ENCODE results near the gene RASSF7. TPM values are rescaled to one million over a fixed set of nuclear protein-coding genes. Genes with fewer than 3 reads are reported as not detected.
"Not testable (repeated sequence)": the region's sequence is repeated elsewhere in the genome, so short reads cannot be mapped to it uniquely, and the experiment has no call there.

The RASSF7 gene, protein sequence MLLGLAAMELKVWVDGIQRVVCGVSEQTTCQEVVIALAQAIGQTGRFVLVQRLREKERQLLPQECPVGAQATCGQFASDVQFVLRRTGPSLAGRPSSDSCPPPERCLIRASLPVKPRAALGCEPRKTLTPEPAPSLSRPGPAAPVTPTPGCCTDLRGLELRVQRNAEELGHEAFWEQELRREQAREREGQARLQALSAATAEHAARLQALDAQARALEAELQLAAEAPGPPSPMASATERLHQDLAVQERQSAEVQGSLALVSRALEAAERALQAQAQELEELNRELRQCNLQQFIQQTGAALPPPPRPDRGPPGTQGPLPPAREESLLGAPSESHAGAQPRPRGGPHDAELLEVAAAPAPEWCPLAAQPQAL
- total RNA-seq (2014; rRNA removed; shearing (Covaris generic)), result 28.2 and 37.0 TPM in 2 replicates

DNA sequence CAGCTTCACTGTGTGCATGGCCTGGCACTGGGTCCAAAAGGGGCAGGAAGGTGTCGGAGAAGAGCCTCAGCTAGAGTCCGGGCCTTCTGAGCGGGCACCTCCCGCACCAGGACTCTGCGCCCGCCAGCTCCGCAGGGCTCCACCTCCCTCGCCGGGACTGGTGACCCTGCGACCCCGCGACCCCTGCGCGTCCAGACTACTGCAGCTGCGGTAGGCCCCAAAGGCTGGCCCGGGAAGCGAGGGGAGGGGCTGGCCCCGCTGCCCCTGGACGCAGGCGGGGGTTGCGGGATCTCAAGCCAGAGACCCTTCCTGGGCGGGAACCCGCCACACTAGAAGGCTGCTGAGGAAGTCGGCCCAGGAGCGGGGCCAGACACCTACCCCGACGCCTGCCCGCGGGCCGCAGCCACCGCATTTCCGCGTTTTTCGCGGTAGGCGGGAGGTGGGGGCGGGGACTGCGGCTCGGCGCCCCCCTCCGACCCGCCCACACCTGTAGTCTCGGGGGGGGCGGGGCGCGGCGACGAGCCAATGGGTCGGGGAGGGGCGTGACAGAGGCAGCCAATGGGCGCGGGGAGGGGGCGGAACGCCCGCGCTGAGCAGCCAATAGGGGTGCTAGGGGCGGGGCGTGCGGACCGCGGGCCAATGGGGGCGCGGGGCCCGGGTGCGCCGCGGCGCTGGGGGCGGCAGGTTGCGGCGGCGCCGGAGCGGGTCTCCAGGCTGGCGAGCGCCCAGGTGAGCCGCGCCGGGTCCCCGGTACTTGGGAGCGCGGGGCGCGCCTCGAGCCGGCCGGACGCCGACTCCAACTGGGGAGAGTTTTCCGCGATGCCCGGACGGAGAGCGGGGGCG lies at the start of gene RASSF7, which contains the start of gene LMNTD2:
Gene RASSF7, plus strand, starts transcription at position 666 of the 843 bp plus-strand sequence. CDS start 799 bp downstream, outside the sequence.
Gene LMNTD2, minus strand, starts transcription at position 434 of the 843 bp plus-strand sequence. Its CDS starts 22 bp downstream, at position 412.
- H3K27me3 ChIP-seq (ENCODE audit: control insufficient read depth, insufficient read depth, low read length), result peaks cover 37% of the 10 kb centered on the region
- H3K4me3 ChIP-seq (ENCODE audit: insufficient read depth, low read depth, low read length), result peak within 1 kb of the TSS; percentile 77
- peak; percentile 100 for DNase-seq
- H3K36me3 ChIP-seq (replicated peaks; ENCODE audit: control insufficient read depth, insufficient read depth, low read length), result no peaks in the 10 kb centered on the region; the same call in 1 of the 2 replicates

- Histone ChIP-seq H3K4me3 (ENCODE audit: insufficient read depth, low read depth, low read length) (no peak overlapping the region), H3K36me3 (replicated peaks; ENCODE audit: control insufficient read depth, insufficient read depth, low read length) (peaks cover 2% of the 10 kb centered on the region), H3K27me3 (ENCODE audit: control insufficient read depth, insufficient read depth, low read length) (no peaks in the 10 kb centered on the region)
- DNase-seq, result no peak
These were observed 47.8 kb upstream of the RASSF7 start for GRCh38 chr11:512761-513595.

DNA sequence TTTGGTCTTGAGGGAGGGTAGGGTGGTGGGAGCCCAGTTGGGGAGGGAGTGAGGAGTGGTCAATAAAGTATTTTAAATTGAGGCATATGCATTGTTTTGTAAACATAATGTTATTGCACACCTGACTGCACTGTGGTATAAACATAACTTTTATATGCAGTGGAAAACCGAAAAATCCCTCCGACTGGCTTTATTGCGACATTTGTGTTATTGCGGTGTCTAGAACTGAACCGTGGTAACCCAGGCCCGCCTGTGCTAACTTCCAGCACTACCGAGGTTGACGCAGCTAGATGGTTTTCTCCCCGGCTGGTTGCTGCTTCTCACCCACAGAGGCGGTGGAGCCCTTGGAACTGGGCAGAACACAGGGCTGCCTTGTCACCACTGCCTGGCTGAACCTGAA lies 46.2 kb upstream of the RASSF7 start:
- DNase-seq, result no peak
- no peaks in the 10 kb centered on the region for H3K27me3 ChIP-seq (ENCODE audit: control insufficient read depth, insufficient read depth, low read length)
- no peak overlapping the region for H3K4me3 ChIP-seq (ENCODE audit: insufficient read depth, low read depth, low read length)
- H3K36me3 ChIP-seq (replicated peaks; ENCODE audit: control insufficient read depth, insufficient read depth, low read length), result peaks cover 2% of the 10 kb centered on the region

- Histone ChIP-seq H3K36me3 (replicated peaks; ENCODE audit: control insufficient read depth, insufficient read depth, low read length) (no peaks in the 10 kb centered on the region), H3K27me3 (ENCODE audit: control insufficient read depth, insufficient read depth, low read length) (no peaks in the 10 kb centered on the region), H3K4me3 (ENCODE audit: insufficient read depth, low read depth, low read length) (no peak overlapping the region)
- DNase-seq, result no peak
These were observed 45.6 kb upstream of the RASSF7 start for GRCh38 chr11:515131-515530.

- no peaks in the 10 kb centered on the region for H3K27me3 ChIP-seq (ENCODE audit: control insufficient read depth, insufficient read depth, low read length)
- no peak for DNase-seq
- H3K36me3 ChIP-seq (replicated peaks; ENCODE audit: control insufficient read depth, insufficient read depth, low read length), result no peaks in the 10 kb centered on the region
- no peak overlapping the region for H3K4me3 ChIP-seq (ENCODE audit: insufficient read depth, low read depth, low read length)
These were observed 44.4 kb upstream of the RASSF7 start for GRCh38 chr11:516400-516799.

DNA sequence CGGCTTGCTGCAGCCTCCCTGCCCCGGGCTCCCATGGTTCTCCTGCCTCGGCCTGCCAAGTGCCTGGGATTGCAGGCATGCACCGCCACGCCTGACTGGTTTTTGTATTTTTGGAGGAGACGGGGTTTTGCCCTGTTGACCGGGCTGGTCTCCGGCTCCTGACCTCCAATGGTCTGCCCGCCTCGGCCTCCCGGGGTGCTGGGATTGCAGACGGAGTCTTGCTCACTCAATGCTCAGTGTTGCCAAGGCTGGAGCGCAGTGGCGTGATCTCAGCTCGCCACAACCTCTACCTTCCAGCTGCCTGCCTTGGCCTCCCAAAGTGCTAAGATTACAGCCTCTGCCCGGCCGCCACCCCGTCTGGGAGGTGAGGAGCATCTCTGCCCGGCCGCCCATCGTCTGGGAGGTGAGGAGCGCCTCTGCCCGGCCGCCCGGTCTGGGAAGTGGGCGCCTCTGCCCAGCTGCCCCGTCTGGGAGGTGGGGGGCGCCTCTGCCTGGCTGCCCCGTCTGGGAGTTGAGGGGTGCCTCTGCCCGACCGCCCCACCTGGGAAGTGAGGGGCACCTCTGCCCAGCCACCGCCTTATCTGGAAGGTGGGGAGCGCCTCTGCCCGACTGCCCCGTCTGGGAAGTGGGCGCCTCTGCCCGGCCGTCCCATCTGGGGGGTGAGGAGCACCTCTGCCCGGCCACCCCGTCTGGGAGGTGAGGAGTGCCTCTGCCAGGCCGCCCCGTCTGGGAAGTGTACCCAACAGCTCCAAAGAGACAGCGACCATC lies 43.7 kb upstream of the RASSF7 start:
- H3K27me3 ChIP-seq (ENCODE audit: control insufficient read depth, insufficient read depth, low read length); H3K36me3 ChIP-seq (replicated peaks; ENCODE audit: control insufficient read depth, insufficient read depth, low read length); DNase-seq; H3K4me3 ChIP-seq (ENCODE audit: insufficient read depth, low read depth, low read length): not testable (repeated sequence)

DNA sequence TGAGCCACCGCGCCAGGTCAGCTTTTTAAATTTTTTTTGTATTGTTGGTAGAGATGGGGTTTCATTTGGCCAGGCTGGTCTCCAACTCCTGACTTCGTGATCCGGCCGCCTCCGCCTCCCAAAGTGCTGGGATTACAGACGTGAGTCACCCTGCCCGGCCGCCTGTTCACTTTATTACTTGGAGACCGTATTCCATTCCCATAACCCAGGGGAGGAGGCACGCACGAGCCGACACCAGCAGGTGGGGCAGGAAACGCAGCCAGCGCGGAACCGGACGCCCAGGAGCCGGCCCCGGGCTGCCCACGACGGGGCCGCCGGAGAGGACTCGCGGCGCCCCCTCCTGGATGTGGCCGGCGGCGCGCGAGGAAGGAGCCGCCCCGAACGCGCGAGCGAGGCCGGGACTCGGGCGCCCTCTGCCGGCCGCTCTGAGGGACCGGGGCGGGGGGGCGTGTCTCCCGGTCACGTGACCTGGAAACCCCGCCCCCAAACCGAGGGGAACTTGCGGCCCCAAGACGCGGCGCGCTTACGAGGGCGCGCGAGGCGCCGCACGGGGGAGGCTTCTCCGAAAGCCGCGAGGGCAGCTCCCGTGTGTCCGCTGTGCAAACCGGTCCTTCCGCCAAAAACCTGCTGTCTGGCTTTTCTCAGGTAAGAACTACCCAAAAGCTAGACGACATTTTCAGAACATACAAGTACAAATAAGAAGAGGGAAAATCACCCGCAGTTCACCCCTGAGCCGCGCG lies 42.1 kb upstream of the RASSF7 start:
- H3K4me3 ChIP-seq (ENCODE audit: insufficient read depth, low read depth, low read length), result peak overlapping the region; percentile 8; the same call in 1 of the 2 replicates
- no peaks in the 10 kb centered on the region for H3K36me3 ChIP-seq (replicated peaks; ENCODE audit: control insufficient read depth, insufficient read depth, low read length)
- peak; percentile 99 for DNase-seq
- no peaks in the 10 kb centered on the region for H3K27me3 ChIP-seq (ENCODE audit: control insufficient read depth, insufficient read depth, low read length)

DNA sequence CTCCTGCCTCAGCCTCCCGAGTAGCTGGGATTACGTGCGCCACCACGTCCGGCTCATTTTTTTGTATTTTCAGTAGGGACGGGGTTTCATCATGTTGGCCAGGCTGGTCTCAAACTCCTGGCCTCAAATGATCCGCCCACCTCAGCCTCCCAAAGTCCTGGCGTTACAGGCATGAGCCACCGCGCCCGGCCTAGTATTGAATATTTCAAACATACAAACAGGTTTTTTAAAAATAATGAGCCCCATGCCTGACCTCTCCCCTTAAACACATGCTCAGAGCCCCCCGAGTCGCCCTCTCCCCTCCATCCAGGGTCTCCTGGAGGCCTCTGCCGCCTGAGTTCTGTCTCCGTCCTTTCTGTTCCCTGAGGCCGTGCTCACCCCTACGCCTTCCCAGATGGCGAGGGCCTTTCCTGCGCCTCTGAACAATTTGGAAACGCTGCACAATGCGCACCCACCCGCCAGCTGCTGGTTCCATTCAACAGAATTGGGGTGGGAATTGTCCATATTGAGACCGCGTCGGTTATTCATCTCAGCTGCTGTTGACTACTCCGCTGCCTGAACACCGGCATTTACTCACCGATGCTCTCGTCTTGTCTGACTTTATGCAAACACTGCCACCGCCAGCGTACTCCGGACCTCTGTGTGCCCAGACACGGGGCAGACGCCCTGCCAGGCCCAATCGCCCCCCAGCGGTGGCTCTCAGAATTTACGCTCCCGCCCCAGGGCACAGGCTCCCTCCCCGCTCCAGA lies 40.2 kb upstream of the RASSF7 start:
- DNase-seq, result peak; percentile 71
- Histone ChIP-seq H3K4me3 (ENCODE audit: insufficient read depth, low read depth, low read length) (no peak overlapping the region), H3K36me3 (replicated peaks; ENCODE audit: control insufficient read depth, insufficient read depth, low read length) (no peaks in the 10 kb centered on the region), H3K27me3 (ENCODE audit: control insufficient read depth, insufficient read depth, low read length) (no peaks in the 10 kb centered on the region)

- Histone ChIP-seq H3K4me3 (ENCODE audit: insufficient read depth, low read depth, low read length) (no peak overlapping the region), H3K36me3 (replicated peaks; ENCODE audit: control insufficient read depth, insufficient read depth, low read length) (no peaks in the 10 kb centered on the region), H3K27me3 (ENCODE audit: control insufficient read depth, insufficient read depth, low read length) (no peaks in the 10 kb centered on the region)
- no peak for DNase-seq
These were observed 39.5 kb upstream of the RASSF7 start for GRCh38 chr11:521177-521688.

- H3K4me3 ChIP-seq (ENCODE audit: insufficient read depth, low read depth, low read length), result no peak overlapping the region
- peak; percentile 48 for DNase-seq
These were observed 34.6 kb upstream of the RASSF7 start for GRCh38 chr11:526192-526591.

DNA sequence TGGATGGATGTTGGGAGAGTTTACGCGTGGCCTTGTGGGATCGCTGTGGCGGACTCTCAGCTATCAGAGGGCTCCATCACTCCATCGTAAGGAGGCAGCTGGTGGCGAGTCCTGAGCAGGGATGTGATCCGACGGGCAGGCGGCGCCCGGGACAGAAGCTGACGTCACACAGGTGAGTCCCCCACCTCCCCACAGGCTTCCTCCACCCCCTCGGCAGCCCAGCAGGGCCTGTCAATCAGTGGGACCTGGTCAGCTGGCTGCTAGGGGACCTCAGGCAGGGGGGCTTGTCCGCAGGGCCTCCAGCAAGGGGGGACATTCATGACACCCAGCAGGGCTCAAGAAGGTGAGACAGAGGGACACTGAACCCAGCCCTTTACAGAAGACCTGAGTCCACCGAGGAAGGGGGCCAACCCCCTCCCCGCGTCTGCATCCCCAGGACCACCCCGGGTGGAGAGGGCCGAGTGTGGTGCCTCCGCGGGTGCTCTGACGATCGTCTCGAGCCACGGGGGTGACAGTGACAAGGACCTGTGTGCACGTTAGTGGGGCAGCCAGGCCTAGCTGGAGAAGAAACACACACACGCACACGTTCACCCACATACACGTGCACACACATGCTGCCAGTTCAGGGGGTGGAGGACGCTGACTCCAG lies 32.5 kb upstream of the RASSF7 start:
- Histone ChIP-seq H3K4me3 (ENCODE audit: insufficient read depth, low read depth, low read length) (no peak overlapping the region), H3K27me3 (ENCODE audit: control insufficient read depth, insufficient read depth, low read length) (no peaks in the 10 kb centered on the region), H3K36me3 (replicated peaks; ENCODE audit: control insufficient read depth, insufficient read depth, low read length) (peaks cover 3% of the 10 kb centered on the region)
- peak; percentile 62 for DNase-seq

More at GRCh38 chr11:526192-526591, 34.6 kb upstream of the RASSF7 start:
- H3K36me3 ChIP-seq (replicated peaks; ENCODE audit: control insufficient read depth, insufficient read depth, low read length), result no peaks in the 10 kb centered on the region
- H3K27me3 ChIP-seq (ENCODE audit: control insufficient read depth, insufficient read depth, low read length), result no peaks in the 10 kb centered on the region

Measured in H7 (cell line).